ENCODE results near the gene NLRP9.

Gene NLRP9

DNA sequence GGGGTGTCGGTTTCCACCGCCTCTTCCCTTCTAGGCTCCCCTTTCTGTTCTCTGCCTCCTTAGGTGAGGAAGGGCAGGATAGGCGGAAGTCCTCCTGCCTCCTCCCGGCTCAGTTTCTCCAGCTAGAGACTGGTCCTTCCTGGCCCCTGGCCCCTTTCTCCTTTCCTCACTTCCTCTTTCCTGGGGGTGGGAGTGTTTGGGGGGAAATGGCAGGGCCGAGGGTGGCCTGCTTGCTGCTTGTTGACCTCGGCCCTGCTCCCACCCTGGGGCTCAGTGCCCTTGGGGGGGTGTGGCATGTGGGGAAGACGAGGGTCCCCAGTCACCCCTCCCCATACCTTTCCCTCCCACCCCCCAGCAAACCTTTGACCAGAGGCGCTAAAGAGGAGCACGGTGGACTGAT is 78.4 kb downstream of the NLRP9 start:
- Histone ChIP-seq H3K27ac (ENCODE audit: low read depth, low read length) (no peak overlapping the region), H3K9me3 (ENCODE audit: control insufficient read depth, insufficient read depth, low read length) (no peaks in the 10 kb centered on the region), H3K4me3 (ENCODE audit: low read depth, low read length) (no peak overlapping the region), H3K27me3 (ENCODE audit: control insufficient read depth, insufficient read depth, low read length) (no peaks in the 10 kb centered on the region), H3K9ac (ENCODE audit: low read depth, low read length) (no peak overlapping the region), H3K4me1 (ENCODE audit: control insufficient read depth, insufficient read depth, low read length) (peaks cover 21% of the 10 kb centered on the region), H3K36me3 (ENCODE audit: control insufficient read depth, insufficient read depth, low read length) (peaks cover 66% of the 10 kb centered on the region)

DNA sequence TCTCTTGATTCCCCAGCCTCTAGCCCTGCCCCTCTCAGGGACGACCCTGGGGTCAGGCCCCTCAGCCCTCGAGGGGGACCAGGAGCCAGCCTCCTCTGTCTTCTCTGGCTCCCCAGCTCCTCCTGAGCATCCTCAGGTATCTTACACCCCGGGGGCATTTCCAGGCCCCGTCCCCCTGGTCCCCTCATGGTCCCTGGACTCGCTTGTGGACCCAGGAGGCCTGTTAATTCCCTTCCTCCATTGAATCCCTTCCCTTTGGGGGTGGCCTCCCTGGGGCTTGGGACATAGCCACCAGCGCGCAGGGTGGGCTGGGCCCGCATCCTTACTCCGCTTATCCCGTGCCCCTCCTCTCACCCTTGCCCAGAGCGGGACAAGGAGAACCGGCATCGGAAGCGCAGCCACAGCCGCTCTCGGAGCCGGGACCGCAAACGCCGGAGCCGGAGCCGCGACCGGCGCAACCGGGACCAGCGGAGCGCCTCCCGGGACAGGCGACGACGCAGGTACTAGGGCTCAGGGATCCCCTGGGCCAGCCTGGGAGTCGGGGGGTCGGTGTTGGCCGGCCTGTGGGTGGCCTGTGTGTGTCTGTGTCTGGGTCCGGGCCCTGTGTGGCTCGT is 79.2 kb downstream of the NLRP9 start:
- H3K9me3 ChIP-seq (ENCODE audit: control insufficient read depth, insufficient read depth, low read length): no peaks in the 10 kb centered on the region
- no peaks in the 10 kb centered on the region for H3K27me3 ChIP-seq (ENCODE audit: control insufficient read depth, insufficient read depth, low read length)
- peaks cover 57% of the 10 kb centered on the region for H3K36me3 ChIP-seq (ENCODE audit: control insufficient read depth, insufficient read depth, low read length)
- peaks cover 21% of the 10 kb centered on the region for H3K4me1 ChIP-seq (ENCODE audit: control insufficient read depth, insufficient read depth, low read length)
- H3K9ac ChIP-seq (ENCODE audit: low read depth, low read length): no peak overlapping the region
- H3K27ac ChIP-seq (ENCODE audit: low read depth, low read length): no peak overlapping the region
- H3K4me3 ChIP-seq (ENCODE audit: low read depth, low read length): no peak overlapping the region
